Liver (tissue), 9 donors: ENCODE measurements around the gene PRKN. TPM values are rescaled to one million over a fixed set of nuclear protein-coding genes. Genes with fewer than 3 reads are reported as not detected.

ENCODE experiments used
- DNase-seq: peaks from one replicate; pipeline ENCODE4 v3.0.0-alpha.2; 2017; ENCODE audit warnings: low spot score
- H3K27ac ChIP-seq, 2 donors: one replicate each; pipeline ENCODE4 v1.7.0; 2013; ENCODE audit warnings: inconsistent platforms in 2 of 2, low read length in 2 of 2, control low read depth in 1 of 2, low read depth in 1 of 2, mild to moderate bottlenecking in 1 of 2
- H3K27me3 ChIP-seq, 4 donors: one replicate each; pipeline versions ENCODE4 v1.6.1 to v1.7.0; 2013; ENCODE audit warnings: low read length in 3 of 4, inconsistent platforms in 1 of 4, mild to moderate bottlenecking in 1 of 4, moderate library complexity in 1 of 4; ENCODE audit not compliant: control insufficient read depth in 4 of 4, insufficient read depth in 4 of 4
- H3K36me3 ChIP-seq, 4 donors: one replicate each; pipeline versions ENCODE4 v1.6.1 to v1.7.0; 2013; ENCODE audit warnings: low read length in 3 of 4, mild to moderate bottlenecking in 3 of 4, low read depth in 1 of 4, moderate library complexity in 1 of 4; ENCODE audit not compliant: control insufficient read depth in 4 of 4, insufficient read depth in 3 of 4
- H3K4me1 ChIP-seq, 4 donors: one replicate each; pipeline versions ENCODE4 v1.6.1 to v1.7.0; 2013; ENCODE audit warnings: low read length in 3 of 4, mild to moderate bottlenecking in 3 of 4, moderate library complexity in 1 of 4; ENCODE audit not compliant: control insufficient read depth in 4 of 4, insufficient read depth in 4 of 4
- H3K4me3 ChIP-seq, 3 donors: one replicate each; pipeline versions ENCODE4 v1.6.1 to v1.7.0; 2013; ENCODE audit warnings: low read length in 3 of 3, control low read depth in 1 of 3, low read depth in 1 of 3, mild to moderate bottlenecking in 1 of 3
- H3K9ac ChIP-seq, 2 donors: one replicate each; pipeline ENCODE4 v1.7.0; 2013; ENCODE audit warnings: low read length in 2 of 2, mild to moderate bottlenecking in 2 of 2, moderate library complexity in 2 of 2, control low read depth in 1 of 2, low read depth in 1 of 2
- H3K9me3 ChIP-seq, 4 donors: one replicate each; pipeline versions ENCODE4 v1.6.1 to v1.7.0; 2013; ENCODE audit warnings: low read length in 3 of 4; ENCODE audit not compliant: control insufficient read depth in 4 of 4
- ATF3 ChIP-seq: IDR thresholded peaks from 2 replicates; pipeline ENCODE4 v1.6.1; 2016; ENCODE audit warnings: antibody characterized with exemption
- CTCF ChIP-seq: fragments of 150-350 bp; IDR thresholded peaks from 2 replicates; pipeline ENCODE4 v1.5.1; 2017; ENCODE audit warnings: improper control_type of control experiment, low read depth, low read length; ENCODE audit not compliant: missing input control
- EGR1 ChIP-seq, 2 donors: IDR thresholded peaks; 2 replicates each; pipeline ENCODE4 v1.6.1; 2016 to 2018; ENCODE audit warnings: antibody characterized with exemption in 2 of 2, low read depth in 2 of 2
- FOXA1 ChIP-seq: IDR thresholded peaks from 2 replicates; pipeline ENCODE4 v1.6.1; 2016; ENCODE audit warnings: antibody characterized with exemption
- FOXA2 ChIP-seq: IDR thresholded peaks from 2 replicates; pipeline ENCODE4 v1.6.1; 2016; ENCODE audit warnings: antibody characterized with exemption
- GABPA ChIP-seq, 2 donors: IDR thresholded peaks in 1 of 2; conservative IDR thresholded peaks in 1 of 2; 2 replicates each; pipeline ENCODE4 v1.6.1; 2016; ENCODE audit warnings: antibody characterized with exemption in 2 of 2, mild to moderate bottlenecking in 1 of 2, moderate library complexity in 1 of 2
- HNF4A ChIP-seq, 2 donors: conservative IDR thresholded peaks; 2 replicates each; pipeline ENCODE4 v1.6.1; 2016; ENCODE audit warnings: antibody characterized with exemption in 2 of 2, mild to moderate bottlenecking in 2 of 2
- HNF4G ChIP-seq: IDR thresholded peaks from 2 replicates; pipeline ENCODE4 v1.6.1; 2016; ENCODE audit warnings: antibody characterized with exemption
- JUND ChIP-seq, 2 donors: IDR thresholded peaks; 2 replicates each; pipeline ENCODE4 v1.6.1; 2016; ENCODE audit warnings: antibody characterized with exemption in 2 of 2
- MAX ChIP-seq: IDR thresholded peaks from 2 replicates; pipeline ENCODE4 v1.6.1; 2016; ENCODE audit warnings: antibody characterized with exemption
- NR2F2 ChIP-seq: IDR thresholded peaks from 2 replicates; pipeline ENCODE4 v1.6.1; 2016; ENCODE audit warnings: antibody characterized with exemption
- RAD21 ChIP-seq, 2 donors: IDR thresholded peaks; 2 replicates each; pipeline ENCODE4 v1.6.1; 2016; ENCODE audit warnings: antibody characterized with exemption in 2 of 2, mild to moderate bottlenecking in 2 of 2
- REST ChIP-seq: IDR thresholded peaks from 2 replicates; pipeline ENCODE4 v1.6.1; 2016; ENCODE audit warnings: antibody characterized with exemption, mild to moderate bottlenecking
- RXRA ChIP-seq, 2 donors: IDR thresholded peaks; 2 replicates each; pipeline ENCODE4 v1.6.1; 2017 to 2018; ENCODE audit warnings: antibody characterized with exemption in 2 of 2, mild to moderate bottlenecking in 1 of 2
- SP1 ChIP-seq: IDR thresholded peaks from 2 replicates; pipeline ENCODE4 v1.6.1; 2018; ENCODE audit warnings: antibody characterized with exemption, mild to moderate bottlenecking
- TAF1 ChIP-seq: conservative IDR thresholded peaks from 2 replicates; pipeline ENCODE4 v1.6.1; 2016; ENCODE audit warnings: antibody characterized with exemption, mild to moderate bottlenecking
- YY1 ChIP-seq: IDR thresholded peaks from 2 replicates; pipeline ENCODE4 v1.6.1; 2016; ENCODE audit warnings: antibody characterized with exemption, mild to moderate bottlenecking
- WGBS: extraction: QIAGEN DNeasy Blood & Tissue Kit; methylation state at CpG from one replicate; pipeline ENCODE4 v1.1.7; 2013; 5-methylcytosine and 5-hydroxymethylcytosine counted together
- polyA plus RNA-seq, 2 donors: library from polyadenylated mRNA; stranded (reverse) in 1 of 2; unstranded in 1 of 2; fragments of 200-250 nt in 1 of 2; fragments of >200 nt in 1 of 2; fragmentation: Nextera tagmentation in 1 of 2; extraction: Ambion mirVana in 1 of 2; gene quantifications; one replicate each; pipeline versions ENCODE4 v1.2.1 to v1.2.3, GENCODE V29; 2013 to 2015
- total RNA-seq, 2 donors: library from RNA; depleted of rRNA; stranded (reverse); fragments of >200 nt; gene quantifications; one replicate each; pipeline ENCODE4 v1.2.3, GENCODE V29; 2014
- donor health status: healthy.
- donor health status: healthy.
- donor health status: healthy.
- donor health status: healthy.
- donor health status: healthy.

PRKN gene
- total and polyA plus RNA-seq, 4 donors: 0.47 to 4.1 (median 3.2) TPM

GRCh38 chr6:161947371-161947770 is 780.2 kb downstream of the PRKN start:
- TF ChIP-seq FOXA2: no peak
- no peak for TF ChIP-seq FOXA1
- TF ChIP-seq TAF1: no peak
- no peak for TF ChIP-seq RAD21 (IDR thresholded peaks at IDR 0.05)
- no peak for TF ChIP-seq SP1
- no peak for TF ChIP-seq GABPA (IDR thresholded peaks at IDR 0.05 in 1 of 2, conservative IDR thresholded peaks at IDR 0.05 in 1 of 2)
- no peak for TF ChIP-seq JUND (IDR thresholded peaks at IDR 0.05)
- no peak for TF ChIP-seq CTCF
- no peak for TF ChIP-seq RXRA (IDR thresholded peaks at IDR 0.05)
- TF ChIP-seq HNF4G: no peak
- no peak for TF ChIP-seq YY1
- no peak for TF ChIP-seq REST
- TF ChIP-seq HNF4A (conservative IDR thresholded peaks at IDR 0.05): no peak
- no peak for TF ChIP-seq ATF3
- no peak for TF ChIP-seq MAX
- no peak for TF ChIP-seq EGR1 (IDR thresholded peaks at IDR 0.05; ENCODE audit: low read depth in 2 of 2)
- TF ChIP-seq NR2F2: no peak
- H3K9ac ChIP-seq: no peak overlapping the region
- no peaks in the 10 kb centered on the region for H3K27me3 ChIP-seq
- DNase-seq: no peak
- H3K4me1 ChIP-seq: no peaks in the 10 kb centered on the region
- H3K9me3 ChIP-seq: no peaks in the 10 kb centered on the region
- 87% methylated on average over 4 of the region's 4 CpGs for WGBS
- H3K36me3 ChIP-seq: no peaks in the 10 kb centered on the region
- H3K4me3 ChIP-seq: no peak overlapping the region
- no peak overlapping the region for H3K27ac ChIP-seq

GRCh38 chr6:161946461-161946860 is 781.1 kb downstream of the PRKN start:
- Histone ChIP-seq H3K4me1 (no peaks in the 10 kb centered on the region), H3K36me3 (no peaks in the 10 kb centered on the region), H3K9ac (no peak overlapping the region), H3K4me3 (no peak overlapping the region), H3K27me3 (no peaks in the 10 kb centered on the region), H3K9me3 (no peaks in the 10 kb centered on the region), H3K27ac (no peak overlapping the region)
- no peak for DNase-seq
- 92% methylated on average over 3 of the region's 3 CpGs for WGBS
- TF ChIP-seq GABPA (IDR thresholded peaks at IDR 0.05 in 1 of 2, conservative IDR thresholded peaks at IDR 0.05 in 1 of 2): no peak
- no peak for TF ChIP-seq FOXA2
- TF ChIP-seq JUND (IDR thresholded peaks at IDR 0.05): no peak
- TF ChIP-seq TAF1: no peak
- TF ChIP-seq SP1: no peak
- TF ChIP-seq NR2F2: no peak
- TF ChIP-seq REST: no peak
- TF ChIP-seq RAD21 (IDR thresholded peaks at IDR 0.05): no peak
